ENCODE data around the gene EED. TPM values are rescaled to one million over a fixed set of nuclear protein-coding genes. Genes with fewer than 3 reads are reported as not detected.

The EED gene
- total RNA-seq, 1 donor from 2014 or later, result 29.7 TPM

- H3K27me3 ChIP-seq, result no peaks in the 10 kb centered on the region
- intact Hi-C loops (cut with DNase I), result loop anchor here (10.0 kb wide), 1 partner anchor 153 kb away; no protein-coding TSS in a partner anchor
Measured at GRCh38 chr11:86197448-86197847, 47.1 kb upstream of the EED start.

GRCh38 chr11:86198139-86198538 lies 46.4 kb upstream of the EED start:
- Histone ChIP-seq H3K36me3 (no peaks in the 10 kb centered on the region), H3K4me3 (no peak overlapping the region), H3K4me1 (peaks cover 17% of the 10 kb centered on the region), H3K27me3 (no peaks in the 10 kb centered on the region), H3K27ac (no peak overlapping the region), H3K9me3 (no peaks in the 10 kb centered on the region)
- no peak for TF ChIP-seq CTCF (IDR thresholded peaks at IDR 0.05)
- TF ChIP-seq POLR2AphosphoS5 (IDR thresholded peaks at IDR 0.05; ENCODE audit: insufficient read depth in 1 of 2, low read depth in 1 of 2), result no peak
- no peak for TF ChIP-seq POLR2A (IDR thresholded peaks at IDR 0.05)
- DNase-seq (ENCODE audit: extremely low spot score in 2 of 2), result no peak
- intact Hi-C loops (cut with DNase I), result loop anchor here (10.0 kb wide), 1 partner anchor 153 kb away; no protein-coding TSS in a partner anchor

More at GRCh38 chr11:86197448-86197847, 47.1 kb upstream of the EED start:
- Histone ChIP-seq H3K27ac (no peak overlapping the region), H3K4me1 (peaks cover 17% of the 10 kb centered on the region), H3K36me3 (no peaks in the 10 kb centered on the region), H3K9me3 (no peaks in the 10 kb centered on the region), H3K4me3 (no peak overlapping the region)
- TF ChIP-seq POLR2A (IDR thresholded peaks at IDR 0.05) (no peak), CTCF (IDR thresholded peaks at IDR 0.05) (no peak), POLR2AphosphoS5 (IDR thresholded peaks at IDR 0.05; ENCODE audit: insufficient read depth in 1 of 2, low read depth in 1 of 2) (no peak)
- no peak for DNase-seq (ENCODE audit: extremely low spot score in 2 of 2)

GRCh38 chr11:86199354-86199753 lies 45.2 kb upstream of the EED start:
- intact Hi-C loops (cut with DNase I), result loop anchor here (10.0 kb wide), 1 partner anchor 155 kb away; no protein-coding TSS in a partner anchor
- no peaks in the 10 kb centered on the region for H3K36me3 ChIP-seq
- no peaks in the 10 kb centered on the region for H3K9me3 ChIP-seq
- peaks cover 17% of the 10 kb centered on the region for H3K4me1 ChIP-seq
- no peak for TF ChIP-seq POLR2AphosphoS5 (IDR thresholded peaks at IDR 0.05; ENCODE audit: insufficient read depth in 1 of 2, low read depth in 1 of 2)
- TF ChIP-seq CTCF (IDR thresholded peaks at IDR 0.05), result no peak
- TF ChIP-seq POLR2A (IDR thresholded peaks at IDR 0.05), result no peak
- no peak overlapping the region for H3K27ac ChIP-seq
- H3K4me3 ChIP-seq, result no peak overlapping the region
- no peak for DNase-seq (ENCODE audit: extremely low spot score in 2 of 2)
- no peaks in the 10 kb centered on the region for H3K27me3 ChIP-seq

- peaks cover 13% of the 10 kb centered on the region for H3K4me1 ChIP-seq
- DNase-seq (ENCODE audit: extremely low spot score in 2 of 2), result no peak
- no peak overlapping the region for H3K4me3 ChIP-seq
- H3K27ac ChIP-seq, result no peak overlapping the region
- no peaks in the 10 kb centered on the region for H3K27me3 ChIP-seq
- H3K9me3 ChIP-seq, result no peaks in the 10 kb centered on the region
- no peak for TF ChIP-seq POLR2A (IDR thresholded peaks at IDR 0.05)
- TF ChIP-seq POLR2AphosphoS5 (IDR thresholded peaks at IDR 0.05; ENCODE audit: insufficient read depth in 1 of 2, low read depth in 1 of 2), result no peak
- TF ChIP-seq CTCF (IDR thresholded peaks at IDR 0.05), result no peak
- no peaks in the 10 kb centered on the region for H3K36me3 ChIP-seq
- intact Hi-C loops (cut with DNase I), result no loop called here
Measured at GRCh38 chr11:86201371-86201884, 43.1 kb upstream of the EED start.

GRCh38 chr11:86202013-86202336 lies 42.6 kb upstream of the EED start:
- intact Hi-C loops (cut with DNase I), result no loop called here
- DNase-seq (ENCODE audit: extremely low spot score in 2 of 2), result no peak
- no peaks in the 10 kb centered on the region for H3K36me3 ChIP-seq
- TF ChIP-seq CTCF (IDR thresholded peaks at IDR 0.05), result no peak
- TF ChIP-seq POLR2AphosphoS5 (IDR thresholded peaks at IDR 0.05; ENCODE audit: insufficient read depth in 1 of 2, low read depth in 1 of 2), result no peak
- no peak for TF ChIP-seq POLR2A (IDR thresholded peaks at IDR 0.05)
- H3K27me3 ChIP-seq, result no peaks in the 10 kb centered on the region
- H3K4me3 ChIP-seq, result peak overlapping the region; percentile 22 to 25
- no peak overlapping the region for H3K27ac ChIP-seq
- peaks cover 8% of the 10 kb centered on the region for H3K4me1 ChIP-seq
- H3K9me3 ChIP-seq, result no peaks in the 10 kb centered on the region

Data from vagina (tissue), 2 donors.